ENCODE data around the gene PFDN5.

DNA sequence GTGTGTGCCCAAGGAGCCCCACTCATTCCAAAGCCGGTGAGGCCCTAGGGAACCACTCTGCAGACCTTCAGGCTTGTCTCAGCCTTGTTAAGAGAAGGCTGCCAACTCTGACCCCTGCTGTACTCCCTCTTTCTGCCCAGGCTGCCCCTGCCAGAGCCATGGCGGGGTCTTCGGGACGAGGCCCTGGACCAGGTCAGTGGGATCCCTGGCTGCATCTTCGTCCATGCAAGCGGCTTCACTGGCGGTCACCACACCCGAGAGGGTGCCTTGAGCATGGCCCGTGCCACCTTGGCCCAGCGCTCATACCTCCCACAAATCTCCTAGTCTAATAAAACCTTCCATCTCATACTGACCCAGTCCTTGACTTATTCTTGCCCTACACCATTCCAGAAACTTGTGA, 11.5 kb downstream of the PFDN5 start:
- no peak for TF ChIP-seq POLR2A (IDR thresholded peaks at IDR 0.05)
- TF ChIP-seq EP300 (IDR thresholded peaks at IDR 0.05): no peak
- TF ChIP-seq, protein P1, sequence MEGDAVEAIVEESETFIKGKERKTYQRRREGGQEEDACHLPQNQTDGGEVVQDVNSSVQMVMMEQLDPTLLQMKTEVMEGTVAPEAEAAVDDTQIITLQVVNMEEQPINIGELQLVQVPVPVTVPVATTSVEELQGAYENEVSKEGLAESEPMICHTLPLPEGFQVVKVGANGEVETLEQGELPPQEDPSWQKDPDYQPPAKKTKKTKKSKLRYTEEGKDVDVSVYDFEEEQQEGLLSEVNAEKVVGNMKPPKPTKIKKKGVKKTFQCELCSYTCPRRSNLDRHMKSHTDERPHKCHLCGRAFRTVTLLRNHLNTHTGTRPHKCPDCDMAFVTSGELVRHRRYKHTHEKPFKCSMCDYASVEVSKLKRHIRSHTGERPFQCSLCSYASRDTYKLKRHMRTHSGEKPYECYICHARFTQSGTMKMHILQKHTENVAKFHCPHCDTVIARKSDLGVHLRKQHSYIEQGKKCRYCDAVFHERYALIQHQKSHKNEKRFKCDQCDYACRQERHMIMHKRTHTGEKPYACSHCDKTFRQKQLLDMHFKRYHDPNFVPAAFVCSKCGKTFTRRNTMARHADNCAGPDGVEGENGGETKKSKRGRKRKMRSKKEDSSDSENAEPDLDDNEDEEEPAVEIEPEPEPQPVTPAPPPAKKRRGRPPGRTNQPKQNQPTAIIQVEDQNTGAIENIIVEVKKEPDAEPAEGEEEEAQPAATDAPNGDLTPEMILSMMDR (IDR thresholded peaks at IDR 0.05): no peak
- TF ChIP-seq POLR2AphosphoS5 (IDR thresholded peaks at IDR 0.05): no peak
